HG03469 (cell line): Measurements from ENCODE around the gene TMIGD2.
"Not testable (repeated sequence)": the region's sequence is repeated elsewhere in the genome, so short reads cannot be mapped to it uniquely, and the experiment has no call there.

Source experiments
- ATAC-seq: cut with Tn5 transposase; IDR thresholded peaks from one replicate; pipeline ENCODE4 v1.9.1; 2021; ENCODE audit warnings: mild to moderate bottlenecking, moderate library complexity, moderate number of reproducible peaks; ENCODE audit not compliant: unreplicated experiment

The TMIGD2 gene

DNA sequence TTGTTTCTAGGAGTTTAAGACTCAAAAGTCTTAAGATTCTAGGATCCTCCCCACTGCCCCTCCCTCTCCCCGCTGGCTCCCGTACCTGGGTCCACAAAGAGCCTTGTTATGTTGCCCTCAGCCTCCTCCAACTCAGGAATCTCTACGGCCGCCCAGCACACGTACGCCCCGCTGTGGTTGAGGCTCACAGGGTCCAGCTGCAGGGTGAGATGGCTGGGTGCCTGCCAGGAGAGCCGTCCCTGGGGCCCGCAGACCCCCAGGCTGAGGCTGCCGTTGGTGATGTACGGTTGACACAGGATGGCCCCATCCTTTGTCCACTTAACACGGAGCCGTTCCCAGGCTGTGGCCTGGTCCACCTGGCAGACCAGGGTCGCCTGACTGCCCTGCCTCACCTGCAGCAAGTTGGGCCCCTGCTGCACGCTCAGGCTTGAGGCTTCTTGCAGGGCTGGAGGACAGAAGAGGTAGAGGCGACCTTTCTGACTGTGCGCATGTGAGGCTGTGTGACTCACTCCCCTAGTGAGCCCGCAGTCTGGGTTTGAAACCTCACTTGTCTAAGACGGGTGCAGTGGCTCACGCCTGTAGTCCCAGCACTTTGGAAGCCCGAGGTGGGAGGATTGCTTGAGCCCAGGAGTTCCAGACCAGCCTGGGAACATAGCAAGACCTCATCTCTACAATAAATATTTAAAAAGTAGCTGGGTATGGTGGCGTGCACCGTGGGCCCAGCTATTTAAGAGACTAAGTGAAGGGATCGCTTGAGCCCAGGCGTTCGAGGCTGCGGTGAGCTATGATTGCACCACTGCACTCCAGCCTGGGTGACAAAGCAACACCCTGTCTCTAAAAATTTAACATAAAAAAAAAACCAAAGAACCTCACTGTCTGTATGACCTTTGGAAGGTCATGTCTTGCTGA is 4.0 kb downstream of the TMIGD2 start:
- no peak for ATAC-seq

DNA sequence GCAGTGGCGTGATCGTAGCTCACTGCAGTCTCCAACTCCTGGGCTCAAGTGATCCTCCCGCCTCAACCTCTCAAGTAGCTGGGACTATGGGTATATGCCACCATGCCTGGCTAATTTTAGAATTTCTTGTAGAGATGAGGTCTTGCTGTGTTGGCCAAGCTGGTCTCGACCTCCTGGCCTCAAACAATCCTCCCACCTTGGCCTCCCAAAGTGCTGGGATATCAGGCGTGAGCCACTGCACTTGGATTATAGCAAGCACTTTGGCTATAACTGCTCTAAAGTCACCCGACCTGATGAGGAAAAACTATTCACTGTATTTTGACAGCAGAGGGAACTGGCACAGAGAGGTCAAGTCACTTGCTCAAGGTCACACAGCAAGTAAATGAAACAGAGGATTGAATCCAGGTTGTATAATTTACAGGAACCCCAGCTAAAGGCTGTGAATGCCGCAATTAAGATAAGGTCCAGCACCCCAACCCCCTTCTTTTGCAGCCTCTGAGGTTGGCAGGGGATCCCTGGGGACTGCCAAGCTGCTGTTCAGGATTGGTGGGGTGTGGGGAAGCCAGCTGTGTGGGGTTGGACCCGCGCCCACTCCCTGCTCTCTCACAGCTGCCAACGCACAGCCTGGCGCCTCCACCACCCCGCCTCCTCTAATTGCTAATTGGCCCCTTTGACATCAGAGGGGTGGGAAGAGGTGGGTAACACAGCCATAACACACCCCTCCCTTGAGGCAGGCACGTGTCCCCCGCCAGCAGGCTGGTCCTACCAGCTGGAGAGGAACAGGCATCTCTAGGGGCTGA is 6.0 kb downstream of the TMIGD2 start:
- no peak for ATAC-seq

DNA sequence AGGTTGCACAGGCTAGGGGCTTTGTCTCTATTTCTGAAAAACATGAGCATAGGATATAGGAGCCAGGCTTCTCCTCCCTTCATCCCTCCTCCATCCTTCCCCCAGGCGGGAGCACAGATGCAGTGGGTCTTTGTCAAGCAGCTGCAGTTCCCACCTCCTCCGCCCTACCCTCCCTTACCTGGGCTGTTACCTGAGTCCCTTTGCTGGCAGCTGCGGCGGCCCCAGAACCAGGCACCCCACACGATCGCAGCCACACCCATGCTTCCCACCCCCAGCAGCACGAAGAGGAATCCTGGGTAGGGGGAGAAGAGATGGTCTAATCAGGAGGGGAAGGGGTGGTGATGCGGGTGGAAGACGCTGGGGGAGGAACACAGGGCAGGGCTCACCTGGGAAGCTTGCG is 7.8 kb downstream of the TMIGD2 start:
- no peak for ATAC-seq

DNA sequence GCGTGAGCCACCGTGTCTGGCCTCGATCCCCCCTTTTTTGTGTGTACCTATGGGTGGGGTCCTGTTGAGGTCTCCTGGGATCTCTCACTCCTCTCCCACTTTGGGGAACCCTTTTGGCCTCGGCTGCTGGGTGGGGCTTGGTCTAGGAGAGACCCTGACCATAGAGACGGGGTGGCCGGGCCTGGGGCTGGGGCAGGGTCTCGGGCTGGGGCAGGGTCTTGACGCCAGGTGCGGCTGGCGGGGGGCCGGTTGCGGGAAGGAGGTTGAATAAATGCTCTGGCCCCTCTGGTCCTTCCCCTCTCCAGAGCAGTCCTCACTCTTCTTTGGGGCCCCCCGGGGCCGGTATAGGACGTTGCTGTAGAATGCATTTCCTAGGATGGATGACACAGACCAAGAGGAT is 9.7 kb downstream of the TMIGD2 start:
- ATAC-seq, result no peak

DNA sequence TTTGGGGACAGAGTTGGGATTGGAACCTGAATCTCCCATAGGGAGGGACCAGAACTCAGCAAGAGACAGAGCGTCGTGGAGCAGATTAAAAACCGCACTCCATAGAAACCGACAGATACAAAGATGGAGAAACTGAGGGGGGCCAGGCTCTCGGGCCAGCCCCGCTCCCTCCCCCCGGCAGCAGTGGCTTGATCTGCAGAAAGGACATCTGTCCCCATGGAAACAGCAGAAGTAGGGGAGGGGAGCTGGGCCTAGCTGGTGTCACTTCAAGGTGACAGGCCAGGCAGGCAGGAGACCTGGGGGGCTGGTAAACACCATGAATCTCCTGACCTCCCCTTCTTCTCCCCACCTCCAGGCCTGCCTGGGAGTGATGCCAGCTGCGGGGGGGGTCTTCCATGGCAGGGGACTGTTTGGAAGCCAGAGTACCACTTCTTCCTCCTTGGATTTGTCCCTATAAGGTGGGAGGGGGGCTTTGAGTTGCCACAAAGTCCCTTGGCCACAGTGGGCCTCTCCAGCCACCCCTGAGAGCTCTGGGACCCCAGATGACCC is 10.9 kb downstream of the TMIGD2 start:
- no peak for ATAC-seq

DNA sequence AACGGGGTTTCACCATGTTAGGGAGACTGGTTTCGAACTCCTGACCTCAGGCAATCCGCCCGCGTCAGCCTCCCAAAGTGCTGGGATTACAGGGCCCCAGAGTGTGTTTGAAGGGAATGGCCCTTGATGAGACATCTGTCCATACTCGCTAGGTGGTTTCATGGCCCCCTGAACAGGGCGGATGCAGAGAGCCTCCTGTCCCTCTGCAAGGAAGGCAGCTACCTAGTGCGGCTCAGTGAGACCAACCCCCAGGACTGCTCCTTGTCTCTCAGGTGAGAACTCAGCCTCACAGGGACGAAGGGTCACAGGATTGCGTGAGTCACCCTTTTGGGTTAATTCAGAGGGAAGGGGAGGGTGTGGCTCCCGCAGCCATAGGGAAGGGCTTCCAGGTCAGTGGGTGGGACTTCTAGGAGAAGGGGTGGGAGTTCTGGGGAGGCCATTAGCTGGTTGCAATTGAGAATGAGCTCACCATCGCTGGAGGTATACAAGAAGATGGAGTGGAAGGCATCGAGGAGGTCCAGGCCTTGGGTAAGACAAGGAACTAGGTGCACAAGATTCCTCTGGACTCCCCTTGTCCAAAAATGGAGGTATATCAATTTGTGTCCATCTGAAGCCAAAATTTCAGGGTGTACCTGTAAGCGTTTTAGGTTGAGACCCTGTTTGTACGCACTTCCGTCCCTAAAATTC is 14.0 kb downstream of the TMIGD2 start:
- ATAC-seq, result no peak

DNA sequence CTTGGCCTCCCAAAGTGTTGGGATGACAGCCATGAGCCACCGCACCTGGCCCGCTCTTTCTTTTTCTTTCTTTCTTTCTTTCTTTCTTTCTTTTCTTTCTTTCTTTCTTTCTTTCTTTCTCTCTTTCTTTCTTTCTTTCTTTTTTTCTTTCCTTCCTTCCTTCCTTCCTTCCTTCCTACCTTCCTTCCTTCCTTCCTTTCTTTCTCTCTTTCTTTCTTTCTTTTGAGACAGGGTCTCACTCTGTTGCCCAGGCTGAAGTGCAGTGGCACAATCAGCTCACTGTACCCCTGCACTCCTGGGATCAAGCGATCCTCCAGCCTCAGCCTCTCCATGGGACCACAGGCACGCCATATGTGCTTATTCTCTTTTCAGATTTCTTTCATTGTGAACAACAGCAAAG is 16.0 kb downstream of the TMIGD2 start:
- ATAC-seq, result not testable (repeated sequence)

DNA sequence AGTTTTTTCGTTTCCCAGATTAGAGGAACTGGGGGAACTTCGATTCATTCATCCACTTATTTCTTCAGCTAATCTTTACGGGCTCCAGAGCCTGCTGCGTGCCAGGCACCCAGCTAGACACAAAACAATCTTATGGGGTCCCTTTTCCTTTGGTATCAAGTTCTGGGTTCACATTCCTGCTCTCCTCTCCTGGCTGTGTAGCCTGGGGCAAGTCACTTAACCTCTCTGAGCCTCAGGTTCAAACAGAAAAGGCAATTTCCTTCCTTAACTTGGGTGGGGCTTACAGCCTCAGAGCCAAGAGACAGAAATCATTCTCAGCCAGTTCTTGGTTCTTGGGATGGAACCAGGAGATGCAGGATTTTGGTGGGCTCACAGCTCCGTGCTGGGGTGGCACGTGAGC is 17.2 kb downstream of the TMIGD2 start:
- no peak for ATAC-seq

DNA sequence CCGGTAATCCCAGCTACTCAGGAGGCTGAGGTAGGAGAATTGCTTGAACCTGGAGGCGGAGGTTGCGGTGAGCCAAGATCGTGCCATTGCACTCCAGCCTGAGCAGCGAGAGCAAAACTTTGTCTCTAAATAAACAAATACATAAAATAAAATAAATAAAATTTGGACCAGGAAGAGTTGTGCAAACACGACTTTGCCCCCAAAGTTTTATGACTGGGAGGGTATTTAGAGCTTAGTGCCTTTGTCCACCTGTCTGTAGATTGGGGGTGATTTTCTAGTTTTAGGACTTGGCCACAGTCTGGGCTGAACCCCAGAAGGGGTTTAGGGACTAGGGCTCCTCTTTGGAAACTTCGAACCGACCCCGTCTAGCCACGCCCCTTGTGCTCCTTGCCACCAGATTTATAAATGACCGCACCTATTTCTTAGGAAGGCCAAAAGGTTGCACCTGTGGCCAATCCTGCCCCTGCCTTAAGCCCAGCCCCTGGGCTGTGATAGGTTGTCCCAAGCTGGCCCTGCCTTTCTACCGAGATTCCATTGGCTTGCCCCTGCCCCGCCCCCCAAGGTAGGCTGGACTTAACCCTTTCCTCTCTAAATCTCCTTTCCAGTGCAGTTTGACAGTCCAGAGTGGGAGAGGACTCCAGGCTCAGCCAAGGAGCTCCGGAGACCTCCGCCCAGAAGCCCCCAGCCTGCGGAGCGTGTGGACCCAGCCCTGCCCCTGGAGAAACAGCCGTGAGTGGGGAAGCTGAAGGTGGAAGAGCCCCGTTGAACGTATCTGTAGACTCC is 17.8 kb downstream of the TMIGD2 start:
- no peak for ATAC-seq

DNA sequence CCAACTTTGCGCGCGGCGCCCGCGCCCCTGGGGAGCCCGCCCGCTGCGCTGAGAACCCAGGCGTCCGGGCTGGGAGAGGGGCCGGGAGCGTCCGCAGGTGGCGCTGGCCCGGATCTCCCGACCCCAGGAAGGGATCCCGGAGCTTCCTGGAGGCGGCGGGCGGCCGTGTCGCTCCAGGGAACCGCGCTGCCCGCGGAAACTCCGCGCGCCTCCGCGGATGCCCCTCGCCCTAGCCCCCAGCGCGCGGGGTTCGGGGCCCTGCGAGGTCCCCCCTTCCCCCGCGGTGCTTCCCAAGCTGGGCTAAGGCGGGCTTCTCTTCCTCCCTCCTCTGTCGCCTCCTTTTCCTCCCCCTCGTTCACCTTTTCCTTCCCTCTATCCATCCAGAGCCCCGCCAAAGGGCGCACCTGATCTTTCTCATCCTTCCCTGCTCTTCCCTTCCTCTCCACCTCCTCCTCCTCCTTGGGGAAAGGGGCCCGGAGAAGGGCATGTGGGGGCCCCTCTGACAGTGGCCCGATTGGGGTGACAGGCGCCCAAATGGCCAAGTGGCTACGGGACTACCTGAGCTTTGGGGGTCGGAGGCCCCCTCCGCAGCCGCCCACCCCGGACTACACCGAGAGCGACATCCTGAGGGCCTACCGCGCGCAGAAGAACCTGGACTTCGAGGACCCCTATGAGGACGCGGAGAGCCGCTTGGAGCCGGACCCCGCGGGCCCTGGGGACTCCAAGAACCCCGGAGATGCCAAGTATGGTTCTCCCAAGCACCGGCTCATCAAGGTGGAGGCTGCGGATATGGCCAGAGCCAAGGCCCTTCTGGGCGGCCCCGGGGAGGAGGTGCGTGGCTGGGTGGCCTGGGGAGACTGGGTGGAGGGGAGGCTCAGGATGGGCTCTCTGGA is 22.4 kb downstream of the TMIGD2 start:
- ATAC-seq, result no peak

DNA sequence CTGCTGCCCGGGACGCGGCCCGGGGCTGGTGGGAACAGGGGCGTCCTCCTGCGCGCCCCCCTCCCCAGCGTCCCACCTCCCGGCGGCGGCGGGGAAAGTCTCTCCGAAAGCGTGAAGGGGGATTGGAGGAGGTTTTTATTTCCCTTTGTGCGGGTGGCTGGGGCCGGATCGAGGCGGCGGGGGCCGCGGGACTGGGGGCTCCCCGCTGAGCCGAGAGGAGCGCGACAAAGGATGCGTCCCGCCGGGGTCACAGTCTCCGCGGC is 23.0 kb downstream of the TMIGD2 start:
- no peak for ATAC-seq

DNA sequence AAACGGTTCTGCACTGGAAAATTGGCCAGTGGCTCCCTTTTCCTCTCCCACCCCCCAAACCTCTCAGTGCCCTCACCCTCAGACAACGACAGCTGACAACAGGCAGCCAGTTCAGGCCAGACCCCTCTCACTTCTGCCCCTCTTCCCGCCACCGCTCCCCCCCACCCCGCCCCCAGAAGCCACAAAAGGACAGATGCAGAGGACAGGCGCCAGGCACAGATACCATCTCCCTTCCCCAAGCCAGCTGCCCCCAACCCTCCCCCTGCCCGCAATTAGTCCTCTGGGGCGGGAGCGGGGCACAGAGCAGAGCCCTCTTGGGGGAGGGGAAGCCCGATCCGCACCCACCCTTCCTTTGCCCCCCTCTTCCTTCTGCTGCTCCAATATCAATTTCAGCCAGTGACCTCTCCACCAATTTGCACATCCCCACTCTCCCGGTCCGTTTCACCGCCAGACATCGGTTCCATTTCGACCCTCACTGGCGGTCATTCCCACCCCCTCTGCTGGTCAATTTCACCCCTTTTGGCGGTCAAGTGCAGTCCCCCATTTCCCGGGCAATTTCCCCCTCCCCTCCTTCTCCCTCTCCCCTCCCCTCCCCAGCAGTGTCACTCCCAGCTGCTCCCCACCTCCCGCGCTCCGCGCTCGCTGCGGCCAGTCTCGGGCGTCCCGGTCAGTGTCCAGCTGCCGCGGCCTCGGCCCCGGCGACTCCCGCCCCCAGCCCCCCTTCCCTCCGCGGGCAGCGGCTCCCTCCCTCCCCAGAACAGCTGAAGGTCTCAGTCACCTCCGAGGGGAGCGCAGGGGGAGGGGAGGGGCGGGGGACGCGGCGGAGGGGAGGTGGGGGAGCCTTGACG is 23.5 kb downstream of the TMIGD2 start, which contains the start of gene SHD:
SHD (plus strand) TSS at position 848 of the 848 bp plus-strand sequence. CDS start 798 bp downstream, outside the sequence.
- no peak for ATAC-seq

DNA sequence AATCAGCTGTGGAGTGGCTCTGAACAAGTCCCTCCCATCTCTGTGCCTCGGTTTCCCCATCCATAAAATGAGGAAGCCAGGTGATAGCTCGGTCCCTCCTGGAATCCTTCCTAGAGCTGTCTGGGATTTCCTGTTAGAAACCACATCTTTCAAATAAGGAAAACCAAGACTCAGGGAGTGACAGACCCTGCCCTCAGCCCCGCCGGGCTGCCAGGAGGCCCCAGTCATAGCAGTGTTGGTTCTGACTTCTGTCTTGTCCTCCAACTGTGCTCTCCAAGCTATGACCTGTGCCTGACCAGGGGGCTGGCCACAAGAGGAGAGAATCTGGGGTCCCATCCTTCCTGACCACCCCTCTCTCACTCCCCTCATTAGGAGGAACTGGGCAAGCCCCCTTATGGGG is 24.2 kb downstream of the TMIGD2 start:
- no peak for ATAC-seq

DNA sequence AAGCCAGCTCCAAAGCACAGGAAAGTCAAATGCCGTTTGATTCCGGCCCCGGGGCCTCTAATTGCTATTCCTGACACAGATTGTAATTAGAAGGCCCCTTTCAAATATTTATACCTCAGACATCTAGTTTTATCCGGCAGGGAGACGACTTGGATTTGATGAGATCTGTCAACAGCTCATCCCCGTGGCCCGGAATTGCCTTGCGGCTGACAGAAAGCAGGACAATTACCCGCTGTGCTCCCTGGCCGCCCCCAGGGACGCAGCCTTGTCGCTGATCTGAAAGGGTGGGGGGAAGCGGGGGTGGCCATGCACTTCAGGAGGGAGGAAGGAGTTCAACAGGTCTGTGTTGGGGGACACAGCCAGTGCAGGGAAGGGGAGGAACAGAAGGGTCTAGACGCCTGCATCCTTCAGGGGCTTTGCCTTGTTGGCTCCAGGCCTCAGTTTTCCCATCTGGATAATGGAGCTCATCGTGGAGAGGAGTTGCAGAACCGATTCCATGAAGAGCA is 24.9 kb downstream of the TMIGD2 start:
- no peak for ATAC-seq

DNA sequence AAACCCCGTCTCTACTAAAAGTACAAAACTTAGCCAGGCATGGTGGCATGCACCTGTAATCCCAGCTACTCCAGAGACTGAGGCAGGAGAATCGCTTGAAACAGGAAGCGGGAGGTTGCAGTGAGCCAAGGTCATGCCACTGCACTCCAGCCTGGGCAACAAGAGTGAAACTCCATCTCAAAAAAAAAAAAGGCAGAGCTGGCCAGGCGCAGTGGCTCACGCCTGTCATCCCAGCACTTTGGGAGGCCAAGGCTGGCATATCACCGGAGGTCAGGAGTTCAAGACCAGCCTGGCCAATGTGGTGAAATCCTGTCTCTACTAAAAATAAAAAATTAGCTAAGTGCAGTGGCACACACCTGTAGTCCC is 27.9 kb downstream of the TMIGD2 start:
- ATAC-seq, result not testable (repeated sequence)

DNA sequence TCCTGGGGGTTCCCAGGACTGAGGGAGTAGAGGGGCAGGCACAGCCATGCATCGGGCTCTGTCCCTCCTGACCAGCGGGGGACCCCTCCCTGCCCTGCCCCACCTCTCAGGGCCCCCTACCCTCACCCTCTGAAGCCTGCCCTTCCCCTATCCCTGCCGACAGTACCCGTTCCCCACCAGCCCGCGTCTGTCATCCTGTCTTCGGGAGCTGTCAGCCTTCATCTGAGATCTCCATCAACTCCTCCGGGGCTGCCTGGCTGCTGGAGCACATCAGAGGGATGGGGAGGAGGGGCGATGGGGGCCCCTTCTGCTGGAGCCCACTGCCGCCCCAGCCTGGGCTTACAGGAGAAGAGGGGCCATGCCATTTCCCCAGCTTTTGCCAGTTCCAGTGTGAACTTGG is 29.3 kb downstream of the TMIGD2 start:
- ATAC-seq, result no peak

DNA sequence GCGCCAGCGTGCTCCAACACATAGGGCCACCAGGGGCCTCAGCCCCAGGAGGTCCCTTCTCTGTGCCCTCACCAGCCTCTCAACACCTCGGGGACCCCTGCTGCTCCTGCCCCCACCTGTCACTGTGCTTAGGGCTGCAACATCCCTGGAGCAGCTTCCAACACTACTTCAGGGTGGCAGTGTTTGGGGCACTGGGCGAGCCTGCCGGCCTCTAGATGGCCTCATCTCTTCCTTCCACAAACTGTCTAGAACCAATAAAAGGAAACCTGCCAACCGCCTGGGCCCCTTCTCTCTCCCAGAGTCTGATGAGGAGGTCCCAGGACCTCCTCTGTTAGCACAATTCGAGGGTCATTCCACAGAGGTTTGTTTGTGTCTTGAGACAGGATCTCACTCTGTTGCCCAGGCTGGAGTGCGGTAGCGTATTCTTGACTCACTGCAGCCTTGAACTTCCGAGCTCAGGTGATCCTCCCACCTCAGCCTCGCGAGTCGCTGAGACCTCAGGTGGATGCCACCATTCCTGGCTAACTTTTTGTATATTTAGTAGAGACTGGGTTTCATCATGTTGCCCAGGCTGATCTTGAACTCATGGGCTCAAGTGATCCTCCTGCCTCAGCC is 33.3 kb downstream of the TMIGD2 start:
- no peak for ATAC-seq
